ENCODE measurements around the gene LAMA4. TPM values are rescaled to one million over a fixed set of nuclear protein-coding genes. Genes with fewer than 3 reads are reported as not detected.

LAMA4 gene
- polyA plus RNA-seq, 1 donor from 2014 or later = 0.69 TPM

GRCh38 chr6:112196306-112196705 lies 58.1 kb downstream of the LAMA4 start:
- Histone ChIP-seq H3K27ac (ENCODE audit: low read length) (no peak overlapping the region), H2AFZ (ENCODE audit: low read depth, low read length) (no peak overlapping the region), H3K36me3 (ENCODE audit: insufficient read depth, low read length) (no peaks in the 10 kb centered on the region), H3K9ac (ENCODE audit: low read length) (no peak overlapping the region), H3K79me2 (replicated peaks; ENCODE audit: insufficient read depth, low read length) (no peaks in the 10 kb centered on the region), H3K4me3 (ENCODE audit: low read length) (no peak overlapping the region), H3K27me3 (ENCODE audit: insufficient read depth, low read depth, low read length) (no peaks in the 10 kb centered on the region), H3K9me2 (ENCODE audit: insufficient read depth, low read length) (no peaks in the 10 kb centered on the region), H4K20me1 (ENCODE audit: insufficient read depth) (no peaks in the 10 kb centered on the region), H3K9me3 (ENCODE audit: low read length) (no peaks in the 10 kb centered on the region), H3K4me2 (ENCODE audit: low read length) (no peak overlapping the region), H3F3A (ENCODE audit: insufficient read depth, low read length, poor library complexity, severe bottlenecking) (no peaks in the 10 kb centered on the region)
- TF ChIP-seq EZH2 (IDR thresholded peaks at IDR 0.05; ENCODE audit: borderline replicate concordance, insufficient read depth, low read length, poor library complexity, severe bottlenecking) = no peak

GRCh38 chr6:112195166-112195565 lies 59.2 kb downstream of the LAMA4 start:
- Histone ChIP-seq H3K4me3 (ENCODE audit: low read length) (no peak overlapping the region), H3K79me2 (replicated peaks; ENCODE audit: insufficient read depth, low read length) (no peaks in the 10 kb centered on the region), H3K9me3 (ENCODE audit: low read length) (no peaks in the 10 kb centered on the region), H4K20me1 (ENCODE audit: insufficient read depth) (no peaks in the 10 kb centered on the region), H3K36me3 (ENCODE audit: insufficient read depth, low read length) (no peaks in the 10 kb centered on the region), H3K4me2 (ENCODE audit: low read length) (no peak overlapping the region), H3K9me2 (ENCODE audit: insufficient read depth, low read length) (no peaks in the 10 kb centered on the region), H3K27me3 (ENCODE audit: insufficient read depth, low read depth, low read length) (no peaks in the 10 kb centered on the region), H3K27ac (ENCODE audit: low read length) (no peak overlapping the region), H2AFZ (ENCODE audit: low read depth, low read length) (no peak overlapping the region), H3F3A (ENCODE audit: insufficient read depth, low read length, poor library complexity, severe bottlenecking) (no peaks in the 10 kb centered on the region), H3K9ac (ENCODE audit: low read length) (no peak overlapping the region)
- TF ChIP-seq MXI1 (conservative IDR thresholded peaks at IDR 0.05; ENCODE audit: poor library complexity, severe bottlenecking) (no peak), CTCF (IDR thresholded peaks at IDR 0.05; ENCODE audit: poor library complexity, severe bottlenecking) (no peak), EP300 (conservative IDR thresholded peaks at IDR 0.05; ENCODE audit: poor library complexity, severe bottlenecking) (no peak), RAD21 (conservative IDR thresholded peaks at IDR 0.05) (no peak)

GRCh38 chr6:112194511-112194910 lies 59.9 kb downstream of the LAMA4 start:
- Histone ChIP-seq H3K9me2 (ENCODE audit: insufficient read depth, low read length) (no peaks in the 10 kb centered on the region), H3K4me2 (ENCODE audit: low read length) (no peak overlapping the region), H3K27ac (ENCODE audit: low read length) (no peak overlapping the region), H3F3A (ENCODE audit: insufficient read depth, low read length, poor library complexity, severe bottlenecking) (no peaks in the 10 kb centered on the region), H3K79me2 (replicated peaks; ENCODE audit: insufficient read depth, low read length) (no peaks in the 10 kb centered on the region), H3K9ac (ENCODE audit: low read length) (no peak overlapping the region), H3K27me3 (ENCODE audit: insufficient read depth, low read depth, low read length) (no peaks in the 10 kb centered on the region), H2AFZ (ENCODE audit: low read depth, low read length) (no peak overlapping the region), H3K4me3 (ENCODE audit: low read length) (no peak overlapping the region), H4K20me1 (ENCODE audit: insufficient read depth) (no peaks in the 10 kb centered on the region), H3K36me3 (ENCODE audit: insufficient read depth, low read length) (no peaks in the 10 kb centered on the region), H3K9me3 (ENCODE audit: low read length) (no peaks in the 10 kb centered on the region)
- TF ChIP-seq EP300 (conservative IDR thresholded peaks at IDR 0.05; ENCODE audit: poor library complexity, severe bottlenecking) = no peak
- TF ChIP-seq MXI1 (conservative IDR thresholded peaks at IDR 0.05; ENCODE audit: poor library complexity, severe bottlenecking) = no peak
- no peak for TF ChIP-seq POLR2AphosphoS5 (IDR thresholded peaks at IDR 0.05)
- no peak for TF ChIP-seq REST (IDR thresholded peaks at IDR 0.05; ENCODE audit: borderline replicate concordance)
- no peak for TF ChIP-seq CTCF (IDR thresholded peaks at IDR 0.05; ENCODE audit: poor library complexity, severe bottlenecking)
- no peak for TF ChIP-seq SMC3 (conservative IDR thresholded peaks at IDR 0.05; ENCODE audit: poor library complexity)
- TF ChIP-seq TAF1 (IDR thresholded peaks at IDR 0.05; ENCODE audit: low read depth) = no peak
- no peak for TF ChIP-seq RAD21 (conservative IDR thresholded peaks at IDR 0.05)
- TF ChIP-seq EZH2 (IDR thresholded peaks at IDR 0.05; ENCODE audit: borderline replicate concordance, insufficient read depth, low read length, poor library complexity, severe bottlenecking) = no peak
